GM18907 (cell line): ENCODE data around the gene FGF21.
"Not testable (repeated sequence)": the region's sequence is repeated elsewhere in the genome, so short reads cannot be mapped to it uniquely, and the experiment has no call there.

Experiments used
- ATAC-seq: cut with Tn5 transposase; IDR thresholded peaks from one replicate; pipeline ENCODE4 v1.9.1; 2021; ENCODE audit warnings: mild to moderate bottlenecking, moderate library complexity; ENCODE audit not compliant: unreplicated experiment

The FGF21 gene, protein sequence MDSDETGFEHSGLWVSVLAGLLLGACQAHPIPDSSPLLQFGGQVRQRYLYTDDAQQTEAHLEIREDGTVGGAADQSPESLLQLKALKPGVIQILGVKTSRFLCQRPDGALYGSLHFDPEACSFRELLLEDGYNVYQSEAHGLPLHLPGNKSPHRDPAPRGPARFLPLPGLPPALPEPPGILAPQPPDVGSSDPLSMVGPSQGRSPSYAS

DNA sequence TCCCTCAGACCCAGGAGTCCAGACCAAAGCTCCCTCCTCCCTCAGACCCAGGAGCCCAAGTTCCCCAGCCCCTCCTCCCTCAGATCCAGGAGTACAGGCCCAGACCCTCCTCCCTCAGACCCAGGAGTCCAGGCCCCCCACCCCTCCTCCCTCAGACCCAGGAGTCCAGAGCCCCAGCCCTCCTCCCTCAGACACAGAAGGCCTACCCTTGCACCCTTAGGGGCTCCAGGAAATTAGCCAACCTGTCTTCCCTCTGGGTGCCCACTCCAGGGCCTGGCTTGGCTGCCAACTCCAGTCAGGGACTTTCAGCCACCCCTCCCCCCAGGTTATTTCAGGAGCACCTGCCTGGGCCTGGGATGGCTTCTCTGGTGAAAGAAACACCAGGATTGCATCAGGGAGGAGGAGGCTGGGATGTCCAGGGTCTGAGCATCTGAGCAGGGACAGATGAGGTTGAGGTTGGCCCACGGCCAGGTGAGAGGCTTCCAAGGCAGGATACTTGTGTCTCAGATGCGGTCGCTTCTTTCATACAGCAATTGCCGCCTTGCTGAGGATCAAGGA, at the start of gene FGF21:
TSS of gene FGF21 (plus strand) at position 441 of the 558 bp plus-strand sequence. CDS start 713 bp downstream, outside the sequence.
- ATAC-seq, result no peak

DNA sequence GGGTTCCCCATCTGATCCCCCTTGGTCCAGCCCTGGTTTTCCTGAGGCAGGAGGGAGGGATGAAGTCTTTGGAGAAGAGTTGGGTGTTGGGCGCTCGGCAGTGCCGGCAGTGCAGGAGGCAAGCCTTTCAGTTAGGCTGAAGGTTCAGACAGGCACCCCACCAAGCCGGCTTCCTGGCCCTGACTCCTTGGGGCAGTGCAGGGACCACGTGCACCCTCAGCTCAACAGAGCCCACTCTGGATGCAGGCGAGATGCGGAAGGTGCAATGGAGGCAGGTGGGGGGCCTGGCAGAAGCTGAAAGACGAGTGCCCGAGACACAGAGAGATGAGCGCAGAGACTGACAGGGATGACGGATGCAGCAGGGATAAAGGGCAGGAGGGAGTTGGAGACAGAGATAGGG, 46.9 kb upstream of the FGF21 start:
- ATAC-seq, result no peak

DNA sequence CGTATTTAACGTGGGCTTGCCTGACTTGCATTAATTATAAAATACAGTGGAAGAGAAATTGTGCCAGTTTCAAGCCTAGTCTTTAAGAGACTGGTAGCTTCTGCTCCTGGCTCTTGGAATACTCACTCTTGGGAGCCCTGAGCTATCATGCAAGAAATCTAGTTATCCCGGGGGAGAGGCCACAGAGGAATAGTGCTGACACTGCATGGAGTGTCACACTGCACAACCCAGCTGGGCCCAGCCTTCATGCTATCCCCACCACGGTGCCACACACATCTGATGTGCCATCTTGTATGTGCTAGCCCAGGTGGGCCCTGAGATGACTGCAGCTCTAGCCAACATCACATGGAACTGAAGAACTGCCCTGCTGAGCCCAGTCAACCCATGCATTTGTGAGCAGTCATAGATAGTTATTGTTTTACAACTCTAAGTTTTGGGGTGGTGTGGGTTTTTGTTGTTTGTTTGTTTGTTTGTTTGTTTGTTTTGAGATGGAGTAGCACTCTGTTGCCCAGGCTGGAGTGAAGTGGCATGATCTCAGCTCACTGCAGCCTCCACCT, 44.1 kb upstream of the FGF21 start:
- ATAC-seq, result no peak

DNA sequence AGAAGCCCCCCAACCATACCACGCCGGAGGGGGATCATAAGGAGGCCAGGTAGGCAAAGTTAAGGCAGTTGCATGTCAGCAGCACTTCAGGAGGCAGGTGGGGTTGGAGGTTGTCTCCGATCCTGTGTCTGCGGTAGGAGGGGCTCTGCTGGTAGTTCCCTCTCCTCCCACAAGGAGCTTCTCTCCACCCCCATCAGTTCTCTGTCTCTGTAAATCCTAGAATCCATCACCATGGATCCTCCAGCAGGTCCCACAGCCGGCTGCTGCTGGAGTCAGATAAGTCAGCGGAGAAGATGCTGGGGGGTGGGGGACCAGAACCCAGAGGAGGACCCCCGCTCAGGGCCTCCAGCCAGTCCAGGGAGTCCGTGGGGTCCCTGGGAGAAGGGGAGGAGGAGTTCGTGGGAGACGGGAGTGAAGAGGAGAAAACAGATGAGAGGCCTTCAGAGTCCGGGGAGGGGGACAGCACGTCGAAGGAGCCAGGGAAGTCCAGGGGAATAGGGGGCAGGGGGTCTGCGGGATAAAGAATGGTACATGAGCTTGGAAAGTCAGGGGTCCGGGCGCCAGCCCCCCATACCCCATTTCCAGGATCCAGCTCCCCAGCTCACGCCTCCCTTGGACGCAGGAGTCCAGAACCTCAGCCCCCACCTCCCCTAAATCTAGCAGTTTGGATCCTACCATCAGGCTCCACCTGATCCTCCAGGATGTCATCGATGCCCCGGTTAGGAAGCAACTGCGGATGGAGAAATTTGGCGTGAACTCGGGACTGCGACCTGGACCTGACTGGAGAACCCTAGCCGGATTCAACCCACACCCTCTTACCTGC, 42.1 kb upstream of the FGF21 start:
- ATAC-seq, result no peak

DNA sequence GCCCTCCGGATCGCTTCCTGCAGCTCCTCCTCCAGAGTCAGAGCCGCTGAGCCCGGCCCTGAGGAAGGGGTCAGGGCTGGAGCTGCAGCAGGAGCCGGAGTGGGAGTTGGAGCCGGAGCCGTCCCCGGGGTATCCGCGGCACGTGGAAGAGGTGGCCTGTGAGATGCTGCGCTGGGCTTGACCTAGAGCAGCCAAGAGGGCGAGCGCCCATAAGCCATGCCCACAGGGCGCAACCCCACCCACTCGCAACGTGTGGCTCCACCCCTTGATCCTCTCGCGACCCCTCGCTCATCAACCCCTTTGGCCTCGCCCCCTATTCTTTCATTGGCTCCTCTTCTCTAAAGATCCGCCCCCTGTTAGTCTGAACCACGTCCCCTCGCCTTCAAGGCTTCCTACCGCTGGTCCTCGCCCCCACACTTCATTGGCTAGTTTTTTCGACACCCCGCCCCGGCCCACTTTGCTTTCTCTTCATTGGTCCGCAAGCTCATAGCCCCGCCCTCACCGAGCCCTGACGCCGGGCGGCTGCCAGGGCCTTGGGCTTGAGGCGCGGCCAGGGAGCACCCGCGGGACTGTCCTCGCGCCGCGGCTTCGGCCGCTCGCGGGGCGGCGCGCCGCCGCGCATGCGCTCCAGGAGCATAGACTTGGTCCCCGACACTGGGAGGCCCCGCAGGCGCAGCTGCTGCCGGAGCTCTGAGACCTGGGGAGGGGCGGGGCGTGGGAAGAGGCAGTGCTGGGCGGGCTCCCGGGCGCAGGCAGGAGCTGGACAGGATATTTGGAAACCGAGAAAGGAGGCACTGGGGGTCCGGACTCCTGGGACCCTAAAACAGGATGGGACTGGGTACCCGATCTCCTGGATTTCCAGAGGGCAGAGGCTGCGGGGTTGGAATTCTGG, 41.2 kb upstream of the FGF21 start:
- ATAC-seq, result peak; percentile 90

DNA sequence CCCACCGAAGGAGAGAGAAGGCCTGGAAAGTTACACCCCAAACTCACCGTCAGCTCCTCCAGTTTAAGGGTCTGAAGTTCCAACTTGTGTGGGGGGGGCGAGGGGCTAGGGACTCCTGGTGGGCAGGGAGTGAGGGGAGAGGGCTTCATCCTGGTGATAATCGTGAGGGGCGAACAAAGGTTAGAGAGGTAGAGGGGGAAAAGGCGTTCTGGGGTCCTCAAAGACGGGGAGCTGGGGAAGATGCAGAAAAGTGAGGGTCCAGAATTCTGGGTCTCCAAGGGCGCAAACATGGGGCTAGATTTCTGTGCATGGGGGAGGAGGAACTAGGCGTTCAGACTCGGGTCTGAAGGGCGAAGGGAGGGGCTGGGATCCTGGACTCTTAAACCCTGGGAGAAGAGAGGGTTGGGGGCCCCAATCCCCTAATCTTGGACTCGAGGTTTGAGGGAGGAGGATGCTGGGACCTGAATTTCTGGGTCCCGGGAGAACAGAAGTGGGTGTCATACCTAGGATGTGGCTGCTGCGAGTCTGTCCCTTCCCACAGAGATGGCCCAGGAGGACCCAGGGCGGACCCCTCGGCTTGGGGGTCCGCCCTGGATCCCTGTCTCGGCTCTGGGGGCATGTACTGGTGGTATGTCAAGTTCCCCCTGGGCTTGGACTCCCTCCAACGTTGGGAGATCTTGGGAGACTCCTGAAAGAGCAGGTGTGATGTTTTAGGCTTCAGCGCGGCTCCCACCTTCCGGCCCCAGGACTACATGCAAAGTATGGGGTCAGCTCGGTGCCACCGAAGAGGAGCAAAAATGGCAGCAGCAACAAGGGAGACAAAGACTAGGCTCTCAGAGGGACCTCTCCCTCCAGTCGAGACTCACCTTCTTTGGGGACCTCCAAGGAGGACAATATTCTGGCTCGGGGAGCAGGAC, 40.3 kb upstream of the FGF21 start:
- no peak for ATAC-seq

DNA sequence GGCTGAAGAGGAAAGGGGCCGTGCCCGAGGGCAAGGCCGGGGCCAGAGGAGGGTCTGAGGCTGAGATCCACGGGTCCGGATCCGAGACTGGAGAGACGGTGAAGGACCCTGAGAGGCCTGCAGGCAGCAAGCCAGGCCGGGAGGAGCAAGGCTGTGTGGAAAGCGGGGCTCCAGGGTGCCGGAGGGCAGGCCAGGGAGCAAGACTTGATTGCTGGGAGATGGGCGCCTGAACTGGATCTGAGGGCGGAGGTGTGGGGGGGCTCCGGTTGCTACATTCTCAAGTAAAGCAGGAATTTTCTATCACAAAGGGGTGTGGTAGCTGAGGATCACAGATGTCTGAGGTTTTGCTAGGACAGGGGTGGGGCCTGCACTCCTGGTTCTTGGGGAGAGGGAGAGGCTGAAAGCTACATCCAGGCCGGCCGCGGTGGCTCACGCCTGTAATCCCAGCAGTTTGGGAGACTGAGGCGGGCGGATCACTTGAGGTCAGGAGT, 39.6 kb upstream of the FGF21 start:
- ATAC-seq, result no peak

DNA sequence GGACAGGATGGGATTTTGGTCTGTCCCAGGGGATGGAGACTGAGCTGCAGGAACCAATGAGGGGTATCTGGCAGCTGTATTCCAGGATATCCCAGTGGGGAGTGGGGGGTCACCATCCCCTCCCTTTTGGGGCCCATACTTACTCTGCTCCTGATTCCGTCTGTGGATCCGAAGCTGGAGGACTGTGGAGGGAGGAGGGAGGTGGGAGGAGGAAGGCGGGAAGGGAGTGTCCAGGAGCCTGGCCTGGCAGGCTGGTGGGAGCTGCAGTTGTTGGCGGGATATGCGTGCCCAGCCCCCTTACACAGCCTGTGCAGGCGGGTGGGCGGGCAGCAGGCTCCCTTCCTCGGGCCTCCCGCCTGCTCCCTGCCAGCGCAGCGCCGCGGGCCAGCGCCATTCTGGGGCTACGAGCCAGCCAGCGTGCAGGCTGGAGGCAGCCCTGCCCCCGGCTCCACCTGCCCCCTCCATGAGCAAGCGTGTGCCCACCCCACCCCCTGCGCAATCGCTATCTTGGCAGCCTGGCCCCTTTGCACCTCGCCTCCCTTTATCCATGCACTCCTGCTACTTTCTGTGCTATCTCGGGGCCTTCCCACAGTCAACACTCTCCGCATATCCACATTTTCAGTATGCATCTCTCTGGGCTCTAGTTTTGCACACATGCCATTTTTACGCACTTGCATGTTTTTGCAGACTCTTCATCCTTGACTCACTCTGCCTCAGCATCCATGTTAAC, 38.6 kb upstream of the FGF21 start:
- ATAC-seq, result no peak

DNA sequence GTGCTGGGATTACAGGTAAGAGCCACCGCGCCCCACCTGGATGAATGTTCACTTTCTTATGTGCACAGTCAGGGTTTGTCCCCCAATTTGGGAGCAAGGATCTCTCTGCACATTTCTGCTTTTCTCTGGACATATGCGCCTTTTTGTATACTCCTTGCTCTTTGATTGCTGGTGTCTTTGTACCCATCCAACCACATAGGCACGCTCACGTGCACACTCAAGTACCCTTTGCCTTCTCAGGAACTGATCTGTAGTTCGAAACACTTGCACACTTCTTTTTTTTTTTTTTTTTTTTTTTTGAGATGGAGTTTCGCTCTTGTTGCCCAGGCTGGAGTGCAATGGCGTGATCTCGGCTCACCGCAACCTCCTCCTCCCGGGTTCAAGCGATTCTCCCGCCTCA, 37.2 kb upstream of the FGF21 start:
- ATAC-seq, result not testable (repeated sequence)

DNA sequence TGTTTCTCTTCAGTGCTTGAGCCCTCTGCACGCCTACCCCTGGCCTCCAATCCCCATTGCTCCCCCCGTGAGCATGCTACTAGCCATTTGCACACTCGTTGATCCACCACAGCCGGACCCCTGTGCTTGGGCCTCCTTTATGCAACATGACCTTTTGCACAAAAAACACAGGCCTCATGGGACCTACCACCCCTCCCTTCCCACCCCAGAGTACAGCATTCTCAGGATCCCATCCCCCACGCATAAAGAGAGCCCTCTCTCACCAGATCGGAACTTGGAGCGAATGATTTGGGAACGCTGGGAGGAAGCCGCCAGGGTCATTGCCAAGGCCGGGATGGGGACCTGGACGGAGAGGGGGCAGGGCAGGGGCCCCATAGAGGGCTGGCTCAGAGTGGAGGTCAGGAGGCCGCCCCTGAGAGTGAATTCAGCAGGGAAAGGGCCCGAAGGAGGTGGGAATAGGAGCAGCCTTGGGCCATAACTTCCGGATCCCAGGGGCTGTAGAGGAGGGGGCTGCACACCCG, 36.6 kb upstream of the FGF21 start:
- ATAC-seq, result no peak

DNA sequence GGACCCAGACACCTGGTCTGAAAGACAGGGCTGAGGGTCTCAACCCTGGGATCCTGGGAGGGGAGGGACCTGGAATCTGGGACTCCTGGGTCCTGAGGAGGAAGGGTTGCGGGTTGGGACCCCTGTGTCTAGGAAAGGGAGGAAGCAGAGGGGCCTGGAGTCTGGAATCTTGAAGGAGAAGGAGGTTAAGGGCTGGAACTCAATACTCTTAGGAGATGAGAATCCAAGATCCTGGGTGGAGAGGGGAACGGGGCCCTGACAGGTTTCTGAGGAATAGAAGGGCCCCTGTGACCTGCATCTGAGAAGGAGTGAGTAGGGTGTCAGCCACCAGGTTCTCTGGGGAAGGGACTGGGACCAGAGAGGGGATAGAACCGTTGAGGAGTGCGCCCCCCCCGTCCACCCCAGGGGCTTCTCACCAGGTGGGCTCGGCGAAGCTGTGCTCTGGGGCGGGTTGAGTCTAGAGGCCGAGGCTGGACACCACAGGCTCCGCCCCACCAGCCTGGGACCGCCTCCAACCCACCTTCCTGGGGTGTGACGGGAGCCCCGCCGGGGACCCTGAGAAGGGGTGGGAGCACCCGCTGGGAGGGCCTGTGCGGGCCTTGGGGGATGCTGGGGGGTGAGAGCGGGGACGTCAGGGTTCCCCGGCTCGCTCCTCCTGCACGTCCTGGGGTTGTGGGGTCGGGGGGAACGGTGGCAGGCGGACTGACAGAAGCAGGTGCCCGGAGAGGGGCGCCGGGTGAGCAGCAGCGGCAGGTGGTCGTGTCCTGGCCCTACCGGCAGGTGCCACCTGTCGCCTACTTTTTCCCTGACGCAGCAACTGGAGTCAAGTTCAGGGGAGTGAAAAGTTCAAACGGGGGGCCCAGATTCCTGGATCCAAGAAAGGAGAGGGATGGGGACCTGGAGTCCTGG, 35.8 kb upstream of the FGF21 start, which contains the start of gene MAMSTR:
TSS of gene MAMSTR (minus strand) at position 463 of the 909 bp plus-strand sequence. CDS start 694 bp downstream, outside the sequence.
- no peak for ATAC-seq

DNA sequence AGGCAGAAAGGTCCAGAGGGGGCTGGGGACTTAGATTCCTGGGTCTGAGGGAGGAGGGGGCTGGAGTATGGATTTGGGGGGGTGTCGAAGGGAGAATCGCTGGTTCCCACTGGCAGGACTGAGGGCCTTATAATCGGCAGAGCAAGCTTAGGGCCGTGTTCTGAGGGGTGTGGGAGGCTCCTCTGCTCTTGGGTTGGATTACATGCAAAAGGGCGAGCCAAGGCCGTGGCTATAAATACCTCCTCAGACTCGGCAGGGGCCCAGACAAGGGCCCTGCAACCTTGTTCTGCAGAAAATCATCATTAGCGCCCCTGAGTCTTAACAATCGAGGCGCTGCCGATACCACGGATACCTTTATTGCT, 35.1 kb upstream of the FGF21 start:
- no peak for ATAC-seq

DNA sequence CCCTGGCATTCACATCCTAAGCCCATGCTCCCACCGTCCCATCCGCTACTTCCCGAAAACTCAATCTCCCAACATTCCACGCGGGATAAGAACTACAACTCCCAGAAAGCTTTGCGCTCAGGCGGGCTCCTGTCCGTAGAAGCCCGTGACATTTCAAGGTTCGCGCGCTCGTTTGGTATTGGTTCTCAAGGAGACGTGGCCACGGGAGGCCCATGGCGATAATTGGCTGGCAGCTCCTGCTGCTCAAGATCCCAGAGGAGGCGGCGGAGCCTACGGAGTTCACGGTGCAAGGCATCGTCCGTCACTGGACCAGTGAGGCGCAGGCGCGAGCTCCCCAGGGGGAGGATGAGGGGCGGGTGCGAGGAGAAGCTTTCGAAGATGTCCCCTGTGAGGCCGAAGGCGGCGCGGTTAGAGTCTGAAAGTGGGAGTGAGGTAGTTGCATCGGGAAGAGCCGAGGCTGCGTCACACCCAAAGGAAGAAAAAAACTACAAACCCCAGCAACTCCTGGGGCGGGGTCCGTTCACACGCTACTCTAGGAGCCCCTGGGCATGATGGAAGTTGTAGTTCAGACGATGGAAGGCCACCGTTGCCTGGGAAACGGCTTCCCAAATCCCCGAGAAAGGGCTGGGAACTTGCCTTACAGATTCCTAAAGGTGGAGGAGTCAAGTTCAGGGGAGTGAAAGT, 34.6 kb upstream of the FGF21 start:
- ATAC-seq, result peak; percentile 78

DNA sequence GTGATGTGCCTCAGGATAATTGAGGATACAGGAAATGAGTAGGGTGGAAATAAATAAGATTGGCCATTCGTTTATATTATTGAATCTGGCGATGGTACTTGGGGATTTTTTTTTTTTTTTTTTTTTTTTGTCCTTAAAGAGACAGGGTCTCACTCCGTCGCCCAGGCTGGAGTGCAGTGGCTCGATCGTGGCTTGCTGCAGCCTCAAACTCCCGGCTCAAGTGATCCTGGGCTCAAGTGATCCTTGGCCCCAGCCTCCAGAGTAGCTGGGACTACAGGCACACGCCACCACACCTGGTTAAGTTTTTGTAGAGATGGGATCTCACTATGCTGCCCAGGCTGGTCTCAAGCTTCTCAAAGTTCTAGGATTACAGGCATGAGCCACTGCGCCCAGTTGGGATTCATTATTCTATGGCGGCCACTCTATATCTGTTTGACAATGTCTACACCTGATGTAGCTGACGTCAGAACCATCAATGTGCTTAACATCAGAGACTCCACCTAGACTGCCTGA, 33.1 kb upstream of the FGF21 start:
- ATAC-seq, result no peak

DNA sequence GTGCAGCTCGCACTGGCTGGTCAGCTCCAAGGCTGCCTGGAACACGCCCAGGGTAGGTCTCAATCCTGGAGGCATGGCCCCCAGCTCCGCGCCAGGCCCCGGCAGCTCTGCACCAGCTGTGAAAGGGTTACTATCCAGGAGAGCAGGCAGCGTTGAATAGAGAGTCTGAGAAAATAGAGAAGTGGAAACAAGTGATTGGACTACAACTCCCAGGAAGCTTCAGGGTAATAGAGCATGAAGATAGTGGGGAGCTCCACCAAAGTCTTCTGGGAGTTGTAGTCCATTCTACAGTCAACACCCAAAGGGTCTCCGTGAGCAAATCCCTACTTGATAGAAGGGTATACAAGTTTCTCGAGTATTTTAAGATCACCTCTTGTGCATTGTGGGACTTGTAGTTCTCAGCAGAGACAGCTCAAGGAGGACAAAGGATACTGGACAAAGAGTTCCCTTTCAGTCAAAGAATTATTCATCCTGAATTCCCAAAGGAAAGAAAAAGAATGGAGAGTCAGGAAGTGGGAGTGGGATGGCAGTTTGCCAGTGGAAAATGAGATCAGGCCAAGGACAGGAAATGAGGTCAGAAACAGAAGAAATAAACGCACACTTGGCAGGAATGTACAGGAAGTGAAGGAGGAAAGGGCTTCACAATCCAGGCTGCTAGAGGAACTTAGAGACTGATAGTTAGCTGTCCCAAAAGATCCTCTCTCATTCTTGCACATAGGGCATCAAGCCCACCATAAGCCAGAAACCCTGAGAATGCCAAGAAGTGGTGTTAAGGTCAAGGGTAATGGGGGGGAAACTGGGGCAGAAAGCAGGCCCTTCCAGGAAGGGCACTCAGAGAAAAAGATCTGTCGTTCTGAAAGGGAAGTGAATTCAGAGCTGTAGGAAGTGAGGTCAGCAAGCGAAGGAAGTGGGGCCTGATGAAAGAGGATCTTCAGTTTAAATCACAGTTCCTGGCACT, 30.2 kb upstream of the FGF21 start:
- no peak for ATAC-seq

DNA sequence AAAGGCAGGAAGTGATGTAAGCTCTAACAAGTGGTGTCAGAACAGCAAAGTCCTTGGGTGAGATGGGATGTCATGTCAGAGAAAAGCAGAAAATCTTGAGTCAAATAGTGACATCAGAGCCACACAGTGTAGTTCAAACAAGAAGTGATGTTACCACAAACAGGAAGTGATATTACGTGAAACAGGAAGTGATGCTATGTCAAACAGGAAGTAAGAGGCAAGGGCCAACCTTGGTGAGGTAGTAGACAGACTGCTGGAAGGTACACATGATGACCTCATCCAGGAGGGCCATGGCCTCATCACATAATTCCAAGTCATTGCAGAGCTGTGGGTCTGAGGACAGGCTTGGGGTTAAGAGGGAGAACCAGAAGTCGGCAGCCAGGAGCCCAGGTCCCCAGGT, 28.8 kb upstream of the FGF21 start:
- no peak for ATAC-seq
